GM12874 (cell line): ENCODE data around the gene MAP3K3.

Experiments
- TF ChIP-seq, protein P1 (sequence below): IDR thresholded peaks from 2 replicates; pipeline ENCODE4 v1.5.1; 2011; ENCODE audit warnings: low read depth, mild to moderate bottlenecking, control low read depth, low read length, moderate library complexity; ENCODE audit not compliant: insufficient read depth

MAP3K3 gene

DNA sequence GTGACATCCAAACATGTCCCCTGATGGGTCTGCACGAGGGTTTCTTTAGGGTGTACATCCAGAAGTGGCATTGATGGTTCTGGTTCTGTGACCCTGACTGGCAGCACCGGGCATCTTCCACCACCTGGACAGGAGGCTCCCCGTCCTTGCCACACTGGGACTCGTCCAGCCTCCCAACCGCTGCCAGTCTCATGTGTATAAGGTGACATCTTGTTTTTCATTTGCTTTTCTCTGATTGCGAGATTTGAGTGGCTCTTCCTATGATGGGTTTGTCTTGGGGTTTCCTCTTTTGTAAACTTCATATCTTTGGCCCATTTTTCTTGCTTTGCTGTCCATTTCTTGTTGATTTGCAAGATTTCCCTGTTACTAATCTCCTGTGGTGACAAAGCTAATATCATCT, 86.9 kb downstream of the MAP3K3 start:
- TF ChIP-seq, protein P1, sequence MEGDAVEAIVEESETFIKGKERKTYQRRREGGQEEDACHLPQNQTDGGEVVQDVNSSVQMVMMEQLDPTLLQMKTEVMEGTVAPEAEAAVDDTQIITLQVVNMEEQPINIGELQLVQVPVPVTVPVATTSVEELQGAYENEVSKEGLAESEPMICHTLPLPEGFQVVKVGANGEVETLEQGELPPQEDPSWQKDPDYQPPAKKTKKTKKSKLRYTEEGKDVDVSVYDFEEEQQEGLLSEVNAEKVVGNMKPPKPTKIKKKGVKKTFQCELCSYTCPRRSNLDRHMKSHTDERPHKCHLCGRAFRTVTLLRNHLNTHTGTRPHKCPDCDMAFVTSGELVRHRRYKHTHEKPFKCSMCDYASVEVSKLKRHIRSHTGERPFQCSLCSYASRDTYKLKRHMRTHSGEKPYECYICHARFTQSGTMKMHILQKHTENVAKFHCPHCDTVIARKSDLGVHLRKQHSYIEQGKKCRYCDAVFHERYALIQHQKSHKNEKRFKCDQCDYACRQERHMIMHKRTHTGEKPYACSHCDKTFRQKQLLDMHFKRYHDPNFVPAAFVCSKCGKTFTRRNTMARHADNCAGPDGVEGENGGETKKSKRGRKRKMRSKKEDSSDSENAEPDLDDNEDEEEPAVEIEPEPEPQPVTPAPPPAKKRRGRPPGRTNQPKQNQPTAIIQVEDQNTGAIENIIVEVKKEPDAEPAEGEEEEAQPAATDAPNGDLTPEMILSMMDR = no peak

- TF ChIP-seq, protein P1 = no peak
Measured at GRCh38 chr17:63714550-63715277, 92.5 kb downstream of the MAP3K3 start.

DNA sequence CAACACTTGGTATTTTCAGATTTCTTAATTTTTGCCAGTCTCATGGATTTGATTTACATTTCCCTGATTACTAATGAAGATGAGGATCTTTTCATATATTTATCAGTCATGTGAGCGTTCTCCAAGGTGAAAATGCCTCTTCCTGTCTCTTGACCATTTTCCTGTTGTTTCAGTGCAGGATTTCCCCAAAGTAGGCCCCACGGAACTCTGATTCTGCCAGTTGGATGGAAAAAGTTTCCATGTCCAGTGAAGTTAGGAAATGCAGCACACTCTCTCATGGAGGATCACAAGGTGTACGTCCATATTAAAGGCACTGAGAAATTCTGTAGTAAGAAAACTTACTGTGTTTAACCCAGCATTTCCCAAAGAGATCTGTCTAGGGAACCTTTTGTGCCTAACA, 94.2 kb downstream of the MAP3K3 start:
- TF ChIP-seq, protein P1 = no peak

DNA sequence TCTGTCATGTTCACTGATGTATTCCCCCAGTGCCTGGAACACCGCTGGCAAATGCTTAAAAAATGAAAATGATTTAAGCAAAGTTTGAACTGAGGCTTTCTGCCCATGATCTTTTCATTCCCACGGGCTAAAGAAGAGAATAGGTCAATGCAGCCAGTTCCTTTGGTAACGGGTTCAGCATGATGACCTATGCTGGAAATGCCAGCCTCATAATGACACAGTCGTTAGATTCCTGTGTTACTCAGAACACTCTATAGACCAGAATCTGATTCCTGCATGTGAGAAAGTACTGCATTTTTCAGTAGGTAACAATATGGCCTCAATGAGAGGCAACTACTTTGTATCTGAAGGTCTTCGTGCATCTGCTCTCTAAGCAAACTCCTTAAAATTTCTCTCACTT, 96.8 kb downstream of the MAP3K3 start:
- TF ChIP-seq, protein P1 = no peak

DNA sequence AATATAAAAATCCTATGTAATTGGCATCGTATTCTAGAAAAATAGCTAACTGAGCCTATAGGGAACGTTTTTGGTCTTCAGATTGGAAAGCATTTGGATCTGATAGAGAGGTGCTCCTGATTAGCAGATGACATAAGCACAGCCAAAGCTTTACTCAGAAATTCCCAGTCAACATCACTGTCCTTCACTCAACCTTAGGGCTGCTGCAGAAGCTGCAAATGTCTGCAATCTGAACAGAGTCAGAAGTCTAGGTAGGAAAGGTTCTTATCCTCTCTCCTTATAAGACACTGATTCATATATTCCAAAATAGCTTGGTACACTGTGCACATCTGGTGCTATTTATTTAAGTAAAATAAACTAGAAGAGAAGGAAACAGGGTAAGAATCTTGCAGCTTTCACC, 100.2 kb downstream of the MAP3K3 start:
- TF ChIP-seq, protein P1 = no peak

- TF ChIP-seq, protein P1 = no peak
Measured at GRCh38 chr17:63735691-63736090, 113.5 kb downstream of the MAP3K3 start.

GRCh38 chr17:63740464-63741142, 118.4 kb downstream of the MAP3K3 start:
- TF ChIP-seq, protein P1 = no peak
